MM.1S (cell line): ENCODE measurements around the gene FXYD3.

ENCODE experiments used
- CTCF ChIP-seq: fragments of 300-600 bp; sonication (generic); IDR thresholded peaks from 2 replicates; pipeline ENCODE4 v1.5.1; 2016; ENCODE audit warnings: antibody characterized with exemption, low read length, mixed read lengths
- EZH2 ChIP-seq: fragments of 300-600 bp; sonication (generic); optimal IDR thresholded peaks from 2 replicates; pipeline ENCODE3; 2017; ENCODE audit warnings: low read depth, mild to moderate bottlenecking, antibody characterized with exemption, low read length, mixed read lengths
- EZH2phosphoT487 ChIP-seq: fragments of 300-600 bp; sonication (generic); IDR thresholded peaks from 2 replicates; pipeline ENCODE4 v1.6.1; 2018; ENCODE audit warnings: antibody characterized with exemption, low read length

- TF ChIP-seq CTCF (no peak), EZH2 (no peak), EZH2phosphoT487 (no peak)
Observed at GRCh38 chr19:35075202-35076025, 40.2 kb upstream of the FXYD3 start.
